ENCODE results near the gene CCDC148. TPM values are rescaled to one million over a fixed set of nuclear protein-coding genes. Genes with fewer than 3 reads are reported as not detected.

The CCDC148 gene
- not detected in 2 replicates for total RNA-seq (2014; rRNA removed; shearing (Covaris generic); ENCODE audit: low replicate concordance)

DNA sequence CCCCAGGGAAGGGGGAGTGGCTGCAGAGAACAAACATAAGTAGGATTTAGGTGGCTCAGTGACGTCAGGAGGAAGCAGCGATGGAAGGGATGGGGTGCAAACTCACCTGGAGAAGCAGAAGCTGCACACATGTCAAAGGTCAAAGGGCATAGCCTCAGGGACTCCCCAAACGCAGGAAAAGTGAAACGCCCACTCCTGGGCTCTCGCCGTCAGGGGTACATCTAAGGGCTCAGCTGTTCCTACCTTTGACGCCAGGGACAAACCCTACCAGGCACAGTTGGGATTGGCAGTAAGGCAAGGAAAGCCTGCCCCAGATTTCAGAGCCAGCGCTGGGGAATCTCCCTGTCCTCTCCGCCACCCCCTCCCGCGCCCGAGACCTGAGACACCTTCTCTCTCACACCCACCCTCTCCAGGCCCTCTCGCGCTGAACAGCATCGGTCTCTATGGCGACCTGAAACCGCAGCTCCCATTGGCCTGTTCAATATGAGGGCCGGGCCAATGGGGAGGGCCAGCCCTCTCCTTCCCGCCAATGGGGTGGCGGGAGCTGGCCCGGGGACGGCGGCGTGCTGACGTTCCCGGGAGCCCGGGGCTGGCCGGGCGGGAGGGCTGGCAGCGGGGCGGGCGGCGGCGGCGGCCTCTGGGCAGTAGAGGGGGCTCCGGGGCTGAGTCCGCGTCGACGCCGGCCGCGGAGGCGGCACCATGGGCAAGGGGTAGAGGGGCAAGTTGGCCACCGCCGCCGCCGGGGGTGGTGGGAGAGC lies at the start of gene CCDC148, which contains the start of gene PKP4:
CCDC148 (minus strand) TSS at position 445 of the 758 bp plus-strand sequence; CDS start at position 131, 314 bp downstream.
PKP4 (plus strand) TSS at position 644 of the 758 bp plus-strand sequence. CDS start 76,233 bp downstream, outside the sequence.
- peak; percentile 94 for DNase-seq
- Histone ChIP-seq H3K9me3 (no peaks in the 10 kb centered on the region), H3K4me3 (peak within 1 kb of the TSS; percentile 77), H3K27me3 (peaks cover 3% of the 10 kb centered on the region; the same call in 1 of the 2 replicates), H3K36me3 (peaks cover 3% of the 10 kb centered on the region)

DNA sequence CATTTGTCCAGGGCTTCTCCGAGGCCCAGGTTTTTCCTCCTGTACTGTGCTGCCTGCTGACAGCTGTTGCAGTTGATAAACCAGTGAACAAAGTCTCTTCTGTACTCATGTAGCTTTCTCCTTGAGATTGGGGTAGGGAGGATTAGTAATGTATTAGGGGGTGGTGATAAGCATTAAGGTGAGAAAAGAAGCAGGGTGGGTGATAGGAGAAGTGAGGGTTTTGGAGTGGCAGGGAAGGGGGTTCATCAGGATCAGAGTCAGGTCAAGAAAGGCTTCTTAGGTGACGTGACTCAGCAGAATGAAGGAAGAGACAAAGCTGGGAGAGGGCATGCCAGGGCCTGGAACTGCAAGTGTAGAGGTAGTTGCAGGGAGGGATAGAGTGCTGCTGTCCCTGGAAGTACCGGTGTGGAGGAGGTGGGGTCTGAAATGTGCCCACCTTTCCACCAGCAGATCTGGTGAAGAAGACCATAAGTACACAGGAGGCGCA lies 48.9 kb upstream of the CCDC148 start:
- Histone ChIP-seq H3K9me3 (no peaks in the 10 kb centered on the region), H3K27me3 (no peaks in the 10 kb centered on the region), H3K4me3 (no peak overlapping the region), H3K36me3 (no peaks in the 10 kb centered on the region)
- no peak for DNase-seq

DNA sequence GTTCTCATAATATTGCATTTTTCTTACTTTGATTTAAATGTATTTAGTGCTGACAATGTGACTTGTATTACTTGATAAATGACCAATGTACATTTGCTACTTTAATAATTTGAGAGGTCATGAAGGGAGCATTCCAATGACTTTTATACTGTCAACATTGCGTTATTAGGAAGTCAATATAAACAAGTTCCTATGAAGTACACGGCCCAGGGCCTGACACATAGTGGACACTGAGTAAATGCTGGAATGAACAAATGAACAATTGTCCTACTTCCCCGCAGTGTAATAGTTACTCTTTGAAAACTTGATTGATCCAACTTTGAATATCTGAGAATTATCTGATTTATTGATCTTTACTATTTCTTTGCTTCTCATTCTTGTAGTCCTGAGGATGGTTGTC lies 47.5 kb upstream of the CCDC148 start:
- Histone ChIP-seq H3K36me3 (no peaks in the 10 kb centered on the region), H3K4me3 (no peak overlapping the region), H3K27me3 (no peaks in the 10 kb centered on the region), H3K9me3 (no peaks in the 10 kb centered on the region)
- DNase-seq = no peak

DNA sequence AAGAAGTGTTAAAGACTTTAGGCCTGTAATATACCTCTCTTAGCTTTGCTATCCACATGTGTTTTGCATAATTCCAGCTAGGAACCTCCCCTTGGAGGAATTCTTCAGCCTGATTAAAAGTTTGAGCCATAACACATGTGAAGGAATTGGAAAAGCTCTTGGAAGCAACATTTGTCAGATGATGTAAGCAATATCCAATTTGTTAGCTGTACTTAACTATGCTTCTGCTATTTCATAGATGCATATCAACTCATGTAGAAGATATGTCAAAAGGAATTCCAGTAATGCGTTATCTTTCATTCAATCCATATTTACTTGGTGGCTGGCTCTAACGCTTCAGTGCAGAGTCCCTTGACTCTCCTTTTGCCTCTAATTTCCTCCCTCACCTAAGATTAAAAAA lies 46.4 kb upstream of the CCDC148 start:
- H3K27me3 ChIP-seq = no peaks in the 10 kb centered on the region
- no peak overlapping the region for H3K4me3 ChIP-seq
- no peaks in the 10 kb centered on the region for H3K36me3 ChIP-seq
- H3K9me3 ChIP-seq = no peaks in the 10 kb centered on the region
- no peak for DNase-seq

DNA sequence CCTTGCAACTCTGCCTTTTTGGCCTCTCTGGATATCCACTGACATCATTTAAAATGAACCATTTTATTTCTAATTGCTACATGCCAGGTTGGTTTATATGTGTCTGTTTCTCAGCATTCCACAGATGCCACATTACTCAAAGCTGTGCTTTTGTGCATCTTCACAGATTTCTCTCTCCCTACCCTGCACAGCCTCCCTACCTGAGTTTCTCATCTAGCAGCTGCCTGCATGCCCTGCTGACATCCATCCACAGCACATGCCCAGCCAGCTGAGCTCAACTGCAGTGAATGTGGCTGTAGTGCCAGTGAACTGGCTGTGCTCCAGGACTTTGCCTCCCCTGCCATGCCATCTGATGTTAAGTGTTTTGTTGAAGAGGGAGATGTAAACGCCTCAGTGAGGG lies 44.7 kb upstream of the CCDC148 start:
- Histone ChIP-seq H3K9me3 (no peaks in the 10 kb centered on the region), H3K27me3 (no peaks in the 10 kb centered on the region), H3K4me3 (no peak overlapping the region), H3K36me3 (no peaks in the 10 kb centered on the region)
- DNase-seq = peak; percentile 11

DNA sequence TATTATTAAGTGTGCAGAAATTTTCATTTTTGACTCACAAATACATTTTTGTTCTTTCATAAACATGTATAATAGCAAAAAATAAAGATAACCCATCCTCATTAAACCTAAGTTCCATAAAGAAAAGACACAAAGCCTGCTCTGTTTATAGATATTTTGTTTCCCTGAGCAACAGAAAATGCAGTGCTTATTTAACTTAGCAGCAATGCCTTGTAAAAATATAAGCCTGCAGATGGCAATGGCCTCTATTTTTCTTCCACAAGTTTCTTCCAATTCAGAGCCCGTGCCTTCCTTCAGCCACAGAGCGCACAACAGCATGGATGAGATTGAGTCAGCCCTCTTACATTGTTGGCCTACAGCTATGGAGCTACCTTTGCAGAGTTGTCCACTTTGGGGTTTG lies 43.8 kb upstream of the CCDC148 start:
- Histone ChIP-seq H3K36me3 (no peaks in the 10 kb centered on the region), H3K9me3 (no peaks in the 10 kb centered on the region), H3K4me3 (no peak overlapping the region), H3K27me3 (no peaks in the 10 kb centered on the region)
- DNase-seq = no peak

DNA sequence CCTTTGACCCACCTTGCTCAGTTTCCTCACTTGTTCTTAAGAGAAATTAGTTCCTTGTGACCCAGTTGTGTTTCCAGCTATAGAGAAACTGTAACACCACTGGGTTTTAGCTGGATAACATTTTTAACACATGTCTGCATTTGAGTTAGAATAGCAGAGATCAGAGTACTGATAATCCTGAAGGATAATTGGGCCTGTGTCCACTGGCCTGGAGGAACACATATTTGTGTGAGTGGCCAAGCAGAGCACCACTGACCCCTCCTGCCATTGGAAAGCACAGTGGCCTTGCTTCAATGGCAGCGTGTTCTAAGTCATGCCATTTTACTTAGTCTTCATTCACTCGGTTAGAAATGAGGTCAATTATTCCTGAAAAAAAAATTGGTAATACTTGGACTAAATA lies 42.8 kb upstream of the CCDC148 start:
- no peak for DNase-seq
- Histone ChIP-seq H3K27me3 (no peaks in the 10 kb centered on the region), H3K36me3 (no peaks in the 10 kb centered on the region), H3K9me3 (no peaks in the 10 kb centered on the region), H3K4me3 (no peak overlapping the region)

DNA sequence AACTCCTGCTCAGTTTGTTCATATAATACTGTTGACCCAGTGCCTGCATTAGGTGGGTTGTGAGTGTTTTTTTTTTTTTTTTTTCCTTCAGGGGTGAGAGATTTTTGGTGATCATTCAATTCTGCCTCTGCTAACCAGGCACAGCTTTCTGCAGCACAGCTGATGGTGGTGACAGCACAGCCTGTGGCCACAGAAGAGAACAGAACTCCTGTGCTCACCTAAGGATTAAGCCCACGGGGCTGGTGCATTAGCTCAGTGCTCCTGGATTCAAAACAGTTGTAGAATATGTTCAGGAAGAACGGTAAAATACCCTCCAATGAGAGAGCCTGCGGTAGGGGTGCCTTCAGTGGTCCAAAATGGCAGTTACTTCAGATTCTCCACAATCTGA lies 42.2 kb upstream of the CCDC148 start:
- no peak overlapping the region for H3K4me3 ChIP-seq
- no peak for DNase-seq
- H3K27me3 ChIP-seq = no peaks in the 10 kb centered on the region
- no peaks in the 10 kb centered on the region for H3K9me3 ChIP-seq
- no peaks in the 10 kb centered on the region for H3K36me3 ChIP-seq

DNA sequence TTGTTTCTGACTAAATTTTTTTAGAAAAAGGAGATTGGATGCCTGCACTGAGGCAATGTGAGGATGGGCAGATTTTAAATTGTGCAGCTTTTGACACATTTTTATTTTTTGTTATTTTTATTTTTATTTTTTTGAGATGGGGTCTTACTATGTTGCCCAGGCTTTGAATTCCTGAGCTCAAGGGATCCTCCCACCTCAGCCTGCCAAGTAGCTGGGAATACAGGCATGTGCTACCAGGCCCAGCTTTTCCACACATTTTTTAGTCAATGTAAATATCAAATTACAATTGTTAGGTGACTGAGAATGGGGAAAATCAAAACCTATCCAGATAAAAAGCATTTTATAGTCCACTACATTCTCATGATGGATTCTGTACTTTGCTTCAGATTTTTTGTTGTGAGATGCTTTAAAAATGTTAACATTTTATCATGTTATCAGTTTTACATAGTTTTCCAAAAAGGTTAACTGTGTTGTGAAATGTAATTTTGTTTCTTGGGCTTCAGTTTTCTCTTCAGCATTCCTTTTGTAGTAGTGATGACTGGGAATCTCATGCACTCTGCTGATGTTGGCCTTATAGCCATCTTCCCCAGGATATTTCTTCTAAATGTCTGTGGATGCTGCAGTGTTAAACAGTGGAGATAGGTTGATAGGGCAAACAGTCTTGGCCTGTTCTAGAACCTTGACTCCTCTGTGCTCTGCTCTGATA lies 41.6 kb upstream of the CCDC148 start:
- no peak overlapping the region for H3K4me3 ChIP-seq
- no peaks in the 10 kb centered on the region for H3K9me3 ChIP-seq
- no peaks in the 10 kb centered on the region for H3K27me3 ChIP-seq
- no peaks in the 10 kb centered on the region for H3K36me3 ChIP-seq
- no peak for DNase-seq

DNA sequence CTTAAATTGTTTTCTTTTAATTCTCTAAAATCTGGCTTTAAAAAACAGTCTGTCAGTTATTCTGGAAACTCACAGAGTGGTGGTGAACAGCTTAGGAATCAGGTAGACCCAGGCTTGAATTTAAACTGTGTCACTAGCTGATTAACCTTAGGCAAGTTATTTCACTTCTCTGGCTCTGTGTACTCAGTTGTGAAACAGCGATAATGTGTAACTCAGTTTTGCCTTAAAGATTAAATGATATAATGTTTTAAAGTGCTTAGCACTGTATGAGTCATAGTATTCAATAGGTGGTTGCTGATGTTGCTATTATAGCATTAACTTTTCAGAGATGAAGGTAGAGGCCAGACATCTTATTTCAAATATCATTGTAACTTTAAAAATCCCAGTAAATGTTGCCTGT lies 40.9 kb upstream of the CCDC148 start:
- H3K27me3 ChIP-seq = no peaks in the 10 kb centered on the region
- no peaks in the 10 kb centered on the region for H3K9me3 ChIP-seq
- DNase-seq = no peak
- H3K36me3 ChIP-seq = no peaks in the 10 kb centered on the region
- H3K4me3 ChIP-seq = no peak overlapping the region

DNA sequence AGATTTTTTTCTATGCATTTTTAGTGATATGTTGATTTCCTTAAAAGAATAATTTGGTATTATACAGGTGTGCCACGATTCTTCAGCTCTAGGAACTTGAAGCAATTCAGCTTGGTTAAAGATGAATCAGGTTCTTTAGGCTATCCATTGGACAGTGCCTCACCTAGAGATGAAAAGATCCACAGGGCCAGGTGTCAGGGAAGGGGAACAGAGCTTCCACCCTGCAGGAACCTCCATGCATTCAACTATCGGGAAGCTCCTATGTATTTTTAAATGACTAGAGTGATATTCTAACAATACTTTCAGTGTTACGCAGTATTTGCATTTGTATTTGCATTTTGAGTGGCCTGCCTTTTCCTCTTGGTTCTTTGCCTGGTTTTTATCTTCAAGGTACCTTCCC lies 40.4 kb upstream of the CCDC148 start:
- Histone ChIP-seq H3K27me3 (no peaks in the 10 kb centered on the region), H3K9me3 (no peaks in the 10 kb centered on the region), H3K36me3 (no peaks in the 10 kb centered on the region), H3K4me3 (no peak overlapping the region)
- DNase-seq = no peak

DNA sequence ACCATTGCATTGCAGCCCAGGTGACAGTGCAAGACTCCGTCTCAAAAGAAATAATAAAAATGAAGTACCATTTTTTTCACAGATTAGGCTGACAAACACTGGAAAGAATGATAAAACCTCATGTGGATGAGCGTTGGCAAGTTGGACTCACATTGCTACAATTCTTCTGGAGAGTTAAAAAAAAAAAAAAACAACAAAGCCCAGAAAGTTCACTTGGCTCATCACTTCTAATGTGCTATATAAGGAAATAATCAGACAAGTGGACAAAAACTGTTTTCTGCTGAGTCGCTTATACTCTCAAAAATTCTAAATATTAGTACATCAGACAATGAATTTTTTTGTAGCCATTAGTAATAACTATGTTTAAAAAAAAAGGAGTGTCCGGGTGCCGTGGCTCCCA lies 38.6 kb upstream of the CCDC148 start:
- DNase-seq = no peak
- Histone ChIP-seq H3K27me3 (no peaks in the 10 kb centered on the region), H3K36me3 (no peaks in the 10 kb centered on the region), H3K4me3 (no peak overlapping the region), H3K9me3 (no peaks in the 10 kb centered on the region)

DNA sequence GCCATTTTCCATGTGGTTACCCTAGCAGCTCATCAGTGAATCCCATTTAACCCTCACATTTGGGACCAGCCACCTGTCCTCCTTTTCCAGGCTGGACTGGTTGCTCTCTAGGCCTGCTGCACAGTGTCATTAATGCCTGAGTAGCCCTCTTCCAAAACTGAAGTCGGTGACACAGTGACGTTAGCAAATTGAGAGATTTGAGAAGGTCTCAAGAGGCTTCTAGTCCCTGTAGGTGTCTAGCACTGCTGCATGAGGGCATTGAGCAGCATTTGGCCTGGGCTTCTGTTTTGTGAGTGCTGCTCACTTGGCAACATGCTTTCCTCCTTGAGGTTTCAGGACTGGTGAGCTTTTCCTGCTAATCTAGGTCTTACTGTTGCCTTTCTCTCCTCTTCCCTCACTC lies 36.9 kb upstream of the CCDC148 start:
- no peak for DNase-seq
- H3K4me3 ChIP-seq = no peak overlapping the region
- no peaks in the 10 kb centered on the region for H3K27me3 ChIP-seq
- no peaks in the 10 kb centered on the region for H3K36me3 ChIP-seq
- no peaks in the 10 kb centered on the region for H3K9me3 ChIP-seq

DNA sequence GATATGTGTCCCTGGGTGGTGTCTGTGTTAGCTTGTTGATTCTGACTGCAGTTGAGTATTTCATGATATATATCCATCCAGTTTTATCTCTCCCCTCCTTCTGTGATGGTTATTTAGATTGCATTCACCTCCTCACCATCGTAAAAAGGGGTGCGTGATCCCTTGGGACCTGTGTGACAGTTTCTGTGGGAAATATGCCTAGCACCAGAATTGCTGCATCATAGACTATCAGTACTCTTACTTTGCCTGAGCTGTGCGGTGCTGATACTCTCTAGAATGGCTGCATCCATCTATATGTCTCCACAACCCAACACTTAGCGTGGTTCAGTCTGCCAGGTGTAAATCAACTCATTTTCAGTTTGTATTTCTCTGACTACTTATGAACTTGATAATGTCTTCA lies 34.5 kb upstream of the CCDC148 start:
- Histone ChIP-seq H3K9me3 (no peaks in the 10 kb centered on the region), H3K36me3 (no peaks in the 10 kb centered on the region), H3K4me3 (no peak overlapping the region), H3K27me3 (no peaks in the 10 kb centered on the region)
- no peak for DNase-seq

DNA sequence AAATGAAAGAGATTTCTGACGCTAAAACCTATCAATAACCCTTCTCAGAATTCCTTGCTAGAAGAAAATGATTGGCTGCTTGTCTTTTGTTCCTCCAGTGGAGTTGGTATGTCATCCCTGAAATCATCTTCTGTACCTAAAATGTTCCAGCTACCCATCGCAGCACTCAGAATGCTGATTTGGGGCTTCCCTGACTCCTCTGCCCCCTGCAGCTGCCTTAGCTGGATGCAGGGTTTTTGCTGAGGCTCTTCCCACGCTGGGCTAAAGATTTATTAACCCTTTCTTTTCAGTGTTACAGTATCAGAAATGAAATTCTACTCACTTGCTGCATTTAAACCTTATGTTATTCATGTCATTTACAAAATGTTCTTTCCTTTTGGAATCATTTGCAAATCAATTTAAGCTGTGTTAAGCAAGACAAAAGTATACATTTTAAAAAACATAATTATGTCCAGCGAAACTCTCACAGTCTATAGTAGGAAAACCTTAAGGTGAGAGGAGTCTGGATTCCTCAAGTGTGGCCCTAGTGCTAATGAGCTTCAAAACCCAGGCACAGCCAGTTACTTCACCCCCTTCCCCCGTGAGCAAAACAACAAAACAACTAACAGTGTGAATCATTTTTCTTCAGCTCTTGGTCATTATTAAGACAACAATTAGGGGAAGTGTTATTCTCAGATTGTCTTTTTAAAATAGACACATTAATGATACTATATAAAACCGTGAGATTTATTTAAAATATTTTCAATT lies 33.0 kb upstream of the CCDC148 start:
- Histone ChIP-seq H3K36me3 (no peaks in the 10 kb centered on the region), H3K4me3 (no peak overlapping the region), H3K27me3 (no peaks in the 10 kb centered on the region), H3K9me3 (no peaks in the 10 kb centered on the region)
- DNase-seq = no peak

DNA sequence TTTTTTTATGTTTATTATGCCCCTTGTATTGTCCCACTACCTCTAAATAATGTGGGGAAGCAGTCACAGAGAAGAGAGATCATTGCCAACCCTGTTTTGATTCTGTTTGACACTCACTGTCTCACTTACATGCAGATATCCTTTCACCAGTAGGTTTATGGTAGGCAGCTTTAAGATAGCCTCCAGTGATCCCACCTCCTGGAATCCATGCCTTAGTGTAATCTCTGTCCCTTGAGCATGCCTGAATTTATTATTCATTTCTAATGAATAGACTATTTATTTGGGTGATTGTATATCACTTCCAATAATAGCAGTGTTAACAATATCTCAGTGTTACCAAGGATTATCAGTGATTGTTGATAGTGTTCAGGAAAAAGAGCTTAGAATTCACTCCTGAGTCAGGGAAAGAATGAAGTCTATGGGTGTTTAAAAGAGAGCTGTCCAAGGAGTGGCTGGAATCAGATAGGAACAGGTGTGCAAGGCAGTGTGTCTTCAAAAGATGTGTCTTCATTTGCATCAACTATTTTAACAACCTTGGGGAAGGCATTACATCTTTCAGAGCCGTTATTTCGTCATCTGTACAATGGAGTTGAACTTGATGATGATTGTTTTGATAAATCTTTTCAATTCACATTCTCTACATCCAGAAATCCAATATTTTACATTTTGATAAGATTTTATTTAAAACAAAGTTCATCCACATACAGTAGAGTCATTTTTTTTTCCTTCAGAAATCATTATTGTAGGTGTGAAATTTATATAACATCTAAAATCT lies 32.1 kb upstream of the CCDC148 start:
- no peaks in the 10 kb centered on the region for H3K9me3 ChIP-seq
- H3K27me3 ChIP-seq = no peaks in the 10 kb centered on the region
- no peak for DNase-seq
- H3K4me3 ChIP-seq = no peak overlapping the region
- H3K36me3 ChIP-seq = no peaks in the 10 kb centered on the region

Measured in MG63 (cell line).